MG63 (cell line): ENCODE data around the gene XPC. TPM values are rescaled to one million over a fixed set of nuclear protein-coding genes. Genes with fewer than 3 reads are reported as not detected.
A peak's percentile ranks its signal among the peaks of the same experiment; 100 is the strongest.
"Not testable (repeated sequence)": the region's sequence is repeated elsewhere in the genome, so short reads cannot be mapped to it uniquely, and the experiment has no call there.

Experiments used
- DNase-seq: peaks from one replicate; pipeline ENCODE4 v3.0.0-alpha.2; 2020
- H3K27me3 ChIP-seq: fragments of 250-450 bp; sonication (Bioruptor Pico); 2 replicates; pipeline ENCODE4 v1.5.1; 2020; ENCODE audit warnings: mild to moderate bottlenecking, moderate library complexity
- H3K36me3 ChIP-seq: fragments of 250-450 bp; sonication (Bioruptor Pico); 2 replicates; pipeline ENCODE4 v1.5.1; 2020; ENCODE audit warnings: mild to moderate bottlenecking, moderate library complexity
- H3K4me3 ChIP-seq: fragments of 250-450 bp; sonication (Bioruptor Pico); 2 replicates; pipeline ENCODE4 v1.5.1; 2020; ENCODE audit warnings: mild to moderate bottlenecking, moderate library complexity
- H3K9me3 ChIP-seq: fragments of 250-450 bp; sonication (Bioruptor Pico); 2 replicates; pipeline ENCODE4 v1.5.1; 2020; ENCODE audit warnings: mild to moderate bottlenecking, moderate library complexity
- total RNA-seq: library from RNA; depleted of rRNA; stranded (reverse); fragments of >200 nt; shearing (Covaris generic); gene quantifications from 2 replicates; pipeline ENCODE4 v1.2.3, GENCODE V29; 2014; ENCODE audit warnings: low replicate concordance

Gene XPC
- total RNA-seq, 1 experiment from 2014 or later: 8.2 TPM

- Histone ChIP-seq H3K27me3 (no peaks in the 10 kb centered on the region), H3K4me3 (peak overlapping the region; percentile 84), H3K9me3 (peaks cover 3% of the 10 kb centered on the region; the same call in 1 of the 2 replicates), H3K36me3 (peaks cover 25% of the 10 kb centered on the region)
- DNase-seq: peak; percentile 55
Measured at GRCh38 chr3:14124223-14124614, 54.2 kb downstream of the XPC start.

GRCh38 chr3:14123308-14124222, 54.8 kb downstream of the XPC start:
- H3K4me3 ChIP-seq: peak overlapping the region; percentile 84
- no peaks in the 10 kb centered on the region for H3K27me3 ChIP-seq
- DNase-seq: no peak
- H3K36me3 ChIP-seq: peaks cover 20% of the 10 kb centered on the region
- H3K9me3 ChIP-seq: peaks cover 3% of the 10 kb centered on the region; the same call in 1 of the 2 replicates

DNA sequence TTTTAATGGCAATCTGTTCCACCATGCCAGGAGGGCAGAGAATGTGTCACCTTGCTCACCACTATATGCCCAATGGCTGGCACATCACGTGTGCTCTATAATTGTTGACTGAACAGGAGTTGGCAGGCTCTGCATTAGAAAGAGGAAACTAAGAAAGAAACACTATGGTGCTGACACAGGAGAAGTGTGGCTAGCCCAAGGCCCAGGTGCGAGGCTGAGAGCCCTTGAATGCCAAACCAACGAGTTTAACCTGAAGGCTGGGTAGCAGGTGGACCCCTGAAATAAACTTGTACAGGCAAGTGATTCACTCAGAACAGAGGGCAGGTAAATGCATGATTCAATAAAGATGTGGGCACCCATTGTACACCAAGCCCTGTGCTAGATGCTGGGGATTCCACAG, 56.1 kb downstream of the XPC start:
- H3K36me3 ChIP-seq: peaks cover 9% of the 10 kb centered on the region
- H3K27me3 ChIP-seq: no peaks in the 10 kb centered on the region
- DNase-seq: no peak
- peaks cover 3% of the 10 kb centered on the region; the same call in 1 of the 2 replicates for H3K9me3 ChIP-seq
- no peak overlapping the region for H3K4me3 ChIP-seq

- H3K36me3 ChIP-seq: peaks cover 6% of the 10 kb centered on the region
- H3K9me3 ChIP-seq: peaks cover 3% of the 10 kb centered on the region; the same call in 1 of the 2 replicates
- no peak overlapping the region for H3K4me3 ChIP-seq
- DNase-seq: no peak
- no peaks in the 10 kb centered on the region for H3K27me3 ChIP-seq
Measured at GRCh38 chr3:14121859-14122258, 56.5 kb downstream of the XPC start.

GRCh38 chr3:14120921-14121448, 57.4 kb downstream of the XPC start:
- DNase-seq, H3K36me3 ChIP-seq, H3K4me3 ChIP-seq, H3K9me3 ChIP-seq, H3K27me3 ChIP-seq: not testable (repeated sequence)

DNA sequence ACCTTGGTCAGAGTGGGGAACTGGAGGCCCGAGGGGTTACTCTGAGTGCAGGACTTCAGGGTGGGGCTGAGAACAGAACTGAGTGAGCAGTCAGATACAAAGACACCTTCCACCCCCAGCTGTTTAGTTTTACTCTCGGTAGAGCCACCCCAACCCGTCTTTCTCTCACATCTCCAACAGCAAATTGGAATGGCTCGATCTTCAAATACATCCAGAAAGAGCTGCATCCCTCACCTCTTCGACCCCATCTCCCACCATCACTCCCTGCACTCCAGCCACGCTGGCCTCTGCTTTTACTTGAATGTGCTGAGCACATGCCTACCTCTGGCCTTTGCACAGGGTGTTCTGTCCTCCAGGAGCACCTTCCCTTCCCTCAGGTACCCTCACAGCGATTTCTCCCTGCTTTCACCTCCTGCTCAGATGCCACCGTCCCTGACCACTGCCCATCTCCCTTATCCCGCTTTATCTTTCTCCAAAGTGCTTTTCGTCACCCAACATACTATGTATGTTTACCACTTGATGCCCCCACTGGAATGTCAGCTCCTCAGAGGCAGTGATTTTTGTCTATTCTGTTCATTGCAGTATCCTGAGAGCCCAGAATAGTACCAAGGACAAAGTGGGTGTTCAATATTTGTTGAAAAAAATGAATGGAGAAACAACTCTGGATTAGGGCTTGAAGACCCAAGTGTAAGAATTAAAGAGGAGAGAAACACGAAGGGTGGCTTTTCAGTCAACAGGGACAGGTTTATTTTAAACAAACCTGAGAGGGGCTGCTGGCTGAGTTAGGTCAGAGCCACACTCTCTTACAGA, 58.1 kb downstream of the XPC start:
- no peaks in the 10 kb centered on the region for H3K27me3 ChIP-seq
- peaks cover 6% of the 10 kb centered on the region for H3K36me3 ChIP-seq
- H3K4me3 ChIP-seq: no peak overlapping the region
- peaks cover 1% of the 10 kb centered on the region; the same call in 1 of the 2 replicates for H3K9me3 ChIP-seq
- DNase-seq: no peak

GRCh38 chr3:14119651-14120050, 58.8 kb downstream of the XPC start:
- Histone ChIP-seq H3K27me3 (no peaks in the 10 kb centered on the region), H3K36me3 (peaks cover 6% of the 10 kb centered on the region), H3K9me3 (no peaks in the 10 kb centered on the region), H3K4me3 (no peak overlapping the region)
- no peak for DNase-seq

GRCh38 chr3:14118400-14119381, 59.7 kb downstream of the XPC start:
- DNase-seq: no peak
- Histone ChIP-seq H3K27me3 (no peaks in the 10 kb centered on the region), H3K36me3 (peaks cover 12% of the 10 kb centered on the region), H3K9me3 (no peaks in the 10 kb centered on the region), H3K4me3 (no peak overlapping the region)

DNA sequence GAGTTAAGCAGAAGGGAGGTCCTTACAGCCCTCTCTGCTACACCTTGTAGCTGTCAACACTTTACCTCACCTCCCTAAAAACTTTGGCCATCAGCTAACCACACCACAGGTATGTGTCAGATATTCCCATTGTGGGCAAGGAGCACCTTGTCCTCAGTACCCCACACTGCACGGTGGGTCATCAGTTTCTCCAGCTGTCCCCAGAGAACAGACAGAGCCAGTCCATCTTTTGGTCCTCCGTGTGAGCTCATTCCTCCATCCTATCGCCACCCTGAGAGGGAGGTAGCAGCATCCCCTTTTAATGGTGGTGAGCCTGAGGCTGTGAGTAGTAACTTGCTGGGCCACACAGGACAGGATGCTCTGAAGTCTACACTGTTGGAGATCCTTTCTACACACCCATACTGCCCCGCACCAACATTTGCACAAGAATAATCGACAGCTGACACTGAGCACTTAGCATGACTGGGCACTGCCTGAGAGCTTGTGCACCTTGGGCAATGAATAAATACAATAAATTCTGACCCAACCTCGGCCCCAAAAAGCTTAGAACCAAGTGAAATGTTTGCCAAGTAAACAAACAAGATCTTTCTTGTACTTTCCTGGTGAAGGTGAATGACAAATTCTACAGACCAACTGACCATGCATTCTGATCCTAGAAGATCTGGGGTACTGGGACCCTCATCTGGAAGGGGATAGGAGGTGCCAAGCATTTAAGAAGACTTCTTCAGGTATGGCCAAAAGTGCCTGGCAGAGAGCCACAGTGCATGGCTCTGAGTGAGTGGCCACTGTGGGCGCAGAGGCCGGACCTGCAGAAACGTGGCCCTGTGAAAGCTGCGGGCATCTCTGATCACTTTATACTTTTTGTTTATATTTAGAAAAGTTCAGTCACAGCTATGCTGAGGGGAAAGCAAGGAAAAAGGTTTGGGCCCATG, 60.7 kb downstream of the XPC start:
- Histone ChIP-seq H3K4me3 (no peak overlapping the region), H3K36me3 (peaks cover 12% of the 10 kb centered on the region), H3K9me3 (no peaks in the 10 kb centered on the region), H3K27me3 (no peaks in the 10 kb centered on the region)
- DNase-seq: no peak

DNA sequence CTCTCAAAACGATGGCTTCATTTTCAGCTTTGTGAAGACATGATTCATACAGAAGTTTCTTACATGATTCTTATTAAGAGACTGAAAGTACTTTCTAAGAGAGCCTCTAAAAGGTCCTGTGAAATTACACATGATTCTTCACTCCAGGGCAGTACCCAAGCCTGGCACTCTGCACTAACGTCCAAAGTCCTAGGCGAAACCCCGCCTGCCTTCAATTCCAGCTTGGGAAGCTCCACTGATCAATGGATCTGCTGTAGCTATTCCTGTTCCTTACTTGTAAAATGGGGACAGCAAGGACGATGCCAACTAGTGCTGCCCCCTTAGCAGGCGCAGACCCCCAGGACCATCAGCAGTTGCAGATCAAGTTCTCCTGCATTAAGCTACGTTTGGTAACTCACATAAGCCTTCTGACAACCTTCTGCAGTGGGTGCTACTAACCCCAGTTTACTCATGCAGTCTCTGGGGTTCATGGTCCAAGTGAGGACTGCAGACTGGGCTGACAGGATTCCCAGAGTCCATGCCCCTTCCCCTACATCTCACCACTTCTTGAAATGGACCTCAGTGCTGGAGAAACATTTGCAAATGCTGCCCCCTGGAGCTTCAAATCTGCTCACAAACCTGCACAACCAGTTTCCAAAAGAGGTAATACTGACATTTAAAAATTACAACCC, 64.3 kb downstream of the XPC start:
- H3K9me3 ChIP-seq: no peaks in the 10 kb centered on the region
- H3K4me3 ChIP-seq: no peak overlapping the region
- peaks cover 6% of the 10 kb centered on the region; the same call in 1 of the 2 replicates for H3K36me3 ChIP-seq
- H3K27me3 ChIP-seq: no peaks in the 10 kb centered on the region
- no peak for DNase-seq

GRCh38 chr3:14110699-14111098, 67.7 kb downstream of the XPC start:
- DNase-seq: no peak
- no peaks in the 10 kb centered on the region for H3K27me3 ChIP-seq
- H3K9me3 ChIP-seq: no peaks in the 10 kb centered on the region
- peaks cover 6% of the 10 kb centered on the region; the same call in 1 of the 2 replicates for H3K36me3 ChIP-seq
- no peak overlapping the region for H3K4me3 ChIP-seq

GRCh38 chr3:14109821-14110220, 68.6 kb downstream of the XPC start:
- not testable (repeated sequence) for H3K4me3 ChIP-seq, H3K9me3 ChIP-seq, H3K36me3 ChIP-seq, H3K27me3 ChIP-seq, DNase-seq

- H3K9me3 ChIP-seq: no peaks in the 10 kb centered on the region
- no peaks in the 10 kb centered on the region for H3K36me3 ChIP-seq
- no peaks in the 10 kb centered on the region; the same call in 1 of the 2 replicates for H3K27me3 ChIP-seq
- no peak overlapping the region for H3K4me3 ChIP-seq
- DNase-seq: no peak
Measured at GRCh38 chr3:14097616-14098391, 80.6 kb downstream of the XPC start.

- H3K4me3 ChIP-seq: no peak overlapping the region
- DNase-seq: no peak
- no peaks in the 10 kb centered on the region for H3K36me3 ChIP-seq
- no peaks in the 10 kb centered on the region for H3K9me3 ChIP-seq
- no peaks in the 10 kb centered on the region; the same call in 1 of the 2 replicates for H3K27me3 ChIP-seq
Measured at GRCh38 chr3:14096742-14097141, 81.7 kb downstream of the XPC start.
